SK-N-SH (cell line): ENCODE results near the gene MATN1. TPM values are rescaled to one million over a fixed set of nuclear protein-coding genes. Genes with fewer than 3 reads are reported as not detected.

ENCODE experiments used
- CTCF ChIA-PET: fragments of 300-600, 350-600 bp; formaldehyde crosslinking; extraction: SDS; loops from one replicate; lab custom pipeline; 2021; lab: Yijun Ruan, JAX
- POLR2A ChIA-PET: fragments of 350-600 bp; sonication (Branson Sonifier 250); formaldehyde crosslinking; extraction: SDS; loops from one replicate; lab custom pipeline; 2020; ENCODE audit warnings: antibody characterized with exemption, inconsistent platforms; lab: Yijun Ruan, JAX
- DNase-seq: peaks from one replicate; pipeline ENCODE4 v3.0.0; 2012
- H2AFZ ChIP-seq: fragments of 200-600 bp; sonication (generic); 2 replicates; pipeline ENCODE4 v1.8.1; 2016; ENCODE audit warnings: antibody characterized with exemption, mild to moderate bottlenecking, low read depth
- H3F3A ChIP-seq: fragments of 200-600 bp; sonication (generic); replicated peaks from 2 replicates; pipeline ENCODE3; 2016; ENCODE audit warnings: antibody characterized with exemption, mild to moderate bottlenecking; ENCODE audit not compliant: insufficient read depth
- H3K27ac ChIP-seq, 2 experiments: fragments of 200-500 bp in 1 of 2; fragments of 200-600 bp in 1 of 2; sonication (Bioruptor generic) in 1 of 2; sonication (generic), shearing (Covaris generic) in 1 of 2; 2 replicates each; pipeline versions ENCODE4 v1.5.1 to v1.6.1; 2014 to 2016; ENCODE audit warnings: low read depth in 2 of 2, inconsistent platforms in 1 of 2, low read length in 1 of 2, mild to moderate bottlenecking in 1 of 2, mixed read lengths in 1 of 2
- H3K27me3 ChIP-seq: fragments of 200-600 bp; sonication (generic), shearing (Covaris generic); 2 replicates; pipeline ENCODE4 v1.6.1; 2016; ENCODE audit warnings: mixed run types; ENCODE audit not compliant: insufficient read depth
- H3K36me3 ChIP-seq, 2 experiments: fragments of 200-500 bp in 1 of 2; fragments of 200-600 bp in 1 of 2; sonication (Bioruptor generic) in 1 of 2; sonication (generic) in 1 of 2; replicated peaks in 1 of 2; 2 replicates each; pipeline versions ENCODE3 to v1.5.1; 2014 to 2016; ENCODE audit warnings: low read length in 1 of 2, mild to moderate bottlenecking in 1 of 2; ENCODE audit not compliant: insufficient read depth in 2 of 2, control insufficient read depth in 1 of 2
- H3K4me1 ChIP-seq, 2 experiments: fragments of 200-500 bp in 1 of 2; fragments of 200-600 bp in 1 of 2; sonication (Bioruptor generic) in 1 of 2; sonication (generic), shearing (Covaris generic) in 1 of 2; 2 replicates each; pipeline versions ENCODE4 v1.5.1 to v1.6.1; 2014 to 2016; ENCODE audit warnings: low read depth in 1 of 2, low read length in 1 of 2, mixed run types in 1 of 2; ENCODE audit not compliant: insufficient read depth in 2 of 2, control insufficient read depth in 1 of 2
- H3K4me2 ChIP-seq: fragments of 200-600 bp; sonication (generic), shearing (Covaris generic); 2 replicates; pipeline ENCODE4 v1.6.1; 2017; ENCODE audit warnings: mixed run types
- H3K4me3 ChIP-seq, 2 experiments: fragments of 200-500 bp in 1 of 2; fragments of 200-600 bp in 1 of 2; sonication (Bioruptor generic) in 1 of 2; sonication (generic), shearing (Covaris generic) in 1 of 2; 2 replicates each; pipeline versions ENCODE4 v1.5.1 to v1.8.1; 2014 to 2016; ENCODE audit warnings: low read depth in 2 of 2, inconsistent platforms in 1 of 2, low read length in 1 of 2, mild to moderate bottlenecking in 1 of 2, mixed read lengths in 1 of 2, moderate library complexity in 1 of 2
- H3K79me2 ChIP-seq: fragments of 200-600 bp; sonication (generic); 2 replicates; pipeline ENCODE4 v1.8.1; 2017; ENCODE audit warnings: mild to moderate bottlenecking; ENCODE audit not compliant: insufficient read depth
- H3K9ac ChIP-seq: fragments of 200-600 bp; sonication (generic); 2 replicates; pipeline ENCODE4 v1.6.1; 2017; ENCODE audit warnings: mixed run types
- H3K9me2 ChIP-seq: fragments of 200-600 bp; sonication (generic); 2 replicates; pipeline ENCODE4 v1.6.1; 2017; ENCODE audit warnings: mixed run types
- H3K9me3 ChIP-seq: fragments of 200-600 bp; sonication (generic); 2 replicates; pipeline ENCODE4 v1.6.1; 2017; ENCODE audit warnings: mixed run types, mild to moderate bottlenecking, moderate library complexity
- H4K20me1 ChIP-seq: fragments of 200-600 bp; sonication (generic); 2 replicates; pipeline ENCODE4 v1.6.1; 2017; ENCODE audit warnings: mild to moderate bottlenecking, mixed run types; ENCODE audit not compliant: insufficient read depth
- EZH2phosphoT487 ChIP-seq: fragments of 200-600 bp; sonication (generic); IDR thresholded peaks from 2 replicates; pipeline ENCODE4 v1.6.1; 2017; ENCODE audit warnings: low read depth, mixed run types, mild to moderate bottlenecking, antibody characterized with exemption, moderate library complexity, borderline replicate concordance
- FOSL2 ChIP-seq: IDR thresholded peaks from 2 replicates; pipeline ENCODE4 v1.4.0; 2012; ENCODE audit warnings: low read depth, mild to moderate bottlenecking, moderate library complexity, borderline replicate concordance
- FOXJ3 ChIP-seq: sonication (generic); formaldehyde crosslinking; IDR thresholded peaks from 2 replicates; pipeline ENCODE4 v1.5.1; 2020; ENCODE audit warnings: mild to moderate bottlenecking, missing genetic modification reagents
- JUND ChIP-seq: IDR thresholded peaks from 2 replicates; pipeline ENCODE4 v1.4.0; 2012
- MEF2A ChIP-seq: IDR thresholded peaks from 2 replicates; pipeline ENCODE4 v1.4.0; 2012; ENCODE audit warnings: low read depth, borderline replicate concordance
- NFIC ChIP-seq: IDR thresholded peaks from 2 replicates; pipeline ENCODE4 v1.4.0; 2012; ENCODE audit warnings: borderline replicate concordance
- NRF1 ChIP-seq: IDR thresholded peaks from 2 replicates; pipeline ENCODE4 v1.6.1; 2012; ENCODE audit warnings: low read depth, mild to moderate bottlenecking, low read length
- POLR2AphosphoS5 ChIP-seq: IDR thresholded peaks from 2 replicates; pipeline ENCODE4 v1.6.1; 2012; ENCODE audit warnings: low read depth, low read length
- RCOR1 ChIP-seq: fragments of 150-350 bp; IDR thresholded peaks from 2 replicates; pipeline ENCODE4 v1.6.1; 2017; ENCODE audit warnings: antibody characterized with exemption, low read length
- RFX5 ChIP-seq: IDR thresholded peaks from 2 replicates; pipeline ENCODE4 v1.6.1; 2012; ENCODE audit warnings: mild to moderate bottlenecking, improper control_type of control experiment, low read length
- RXRA ChIP-seq: IDR thresholded peaks from 2 replicates; pipeline ENCODE4 v1.4.0; 2012; ENCODE audit warnings: low read depth, mild to moderate bottlenecking, borderline replicate concordance
- SIN3A ChIP-seq: IDR thresholded peaks from 2 replicates; pipeline ENCODE4 v1.6.1; 2012; ENCODE audit warnings: low read depth, mild to moderate bottlenecking, low read length, moderate library complexity, borderline replicate concordance
- SMC3 ChIP-seq: IDR thresholded peaks from 2 replicates; pipeline ENCODE4 v1.6.1; 2012; ENCODE audit warnings: low read depth, low read length, improper control_type of control experiment
- TAF1 ChIP-seq: IDR thresholded peaks from 2 replicates; pipeline ENCODE4 v1.6.1; 2012; ENCODE audit warnings: low read depth, mild to moderate bottlenecking, low read length, moderate library complexity, borderline replicate concordance
- TEAD4 ChIP-seq: IDR thresholded peaks from 2 replicates; pipeline ENCODE4 v1.4.0; 2012; ENCODE audit warnings: mild to moderate bottlenecking, borderline replicate concordance; ENCODE audit not compliant: insufficient read depth
- USF1 ChIP-seq: IDR thresholded peaks from 2 replicates; pipeline ENCODE4 v1.4.0; 2012; ENCODE audit warnings: low read depth, borderline replicate concordance
- USF2 ChIP-seq: fragments of 150-350 bp; IDR thresholded peaks from 2 replicates; pipeline ENCODE4 v1.6.1; 2017; ENCODE audit warnings: antibody characterized with exemption, low read length, low read depth, borderline replicate concordance
- YY1 ChIP-seq: IDR thresholded peaks from 2 replicates; pipeline ENCODE4 v1.4.0; 2012; ENCODE audit warnings: low read depth, mild to moderate bottlenecking
- WGBS: methylation state at CpG from one replicate; pipeline ENCODE4 v1.1.6; 2017; ENCODE audit warnings: low lambda C conversion rate; 5-methylcytosine and 5-hydroxymethylcytosine counted together
- polyA plus RNA-seq, 3 experiments: library from polyadenylated mRNA; depleted of rRNA; stranded (reverse); fragments of >200 nt; gene quantifications; 2 replicates each; pipeline ENCODE4 v1.2.3, GENCODE V29; 2012

Gene MATN1
- polyA plus RNA-seq, 1 of the 3 experiments (the other 2 are of a cell fraction): 0.23 TPM

GRCh38 chr1:30761381-30762151 lies 38.2 kb upstream of the MATN1 start:
- Histone ChIP-seq H3K36me3 (no peaks in the 10 kb centered on the region), H3K9me3 (no peaks in the 10 kb centered on the region), H3K4me1 (peaks cover 7 to 16% of the 10 kb centered on the region in 2 experiments; a peak in 2 of 4 replicates), H3K4me2 (no peak overlapping the region), H4K20me1 (no peaks in the 10 kb centered on the region), H3K9ac (no peak overlapping the region)
- CTCF ChIA-PET: interaction anchor here (1.2 to 4.0 kb wide), 8 partner anchors 17 to 151 kb away, joined by 3 to 26 read pairs (median 6); no protein-coding TSS in a partner anchor
- POLR2A ChIA-PET: interaction anchor here (0.6 kb wide), 1 partner anchor 11 kb away, joined by 3 read pairs; no protein-coding TSS in a partner anchor
- WGBS: 73% methylated on average over 10 of the region's 11 CpGs
- TF ChIP-seq RXRA (no peak), TAF1 (no peak), SMC3 (no peak), NRF1 (no peak), POLR2AphosphoS5 (no peak), USF1 (no peak), FOSL2 (no peak)
- TF ChIP-seq, all 33 proteins: peak for 0
- H3K9me2 ChIP-seq: no peaks in the 10 kb centered on the region
- H3K79me2 ChIP-seq: no peaks in the 10 kb centered on the region
- H2AFZ ChIP-seq: no peak overlapping the region
- no peaks in the 10 kb centered on the region for H3F3A ChIP-seq
- no peak overlapping the region for H3K4me3 ChIP-seq
- H3K27me3 ChIP-seq: no peaks in the 10 kb centered on the region
- H3K27ac ChIP-seq: no peak overlapping the region
- DNase-seq: no peak

GRCh38 chr1:30760596-30761324 lies 37.4 kb upstream of the MATN1 start:
- no peaks in the 10 kb centered on the region for H3K36me3 ChIP-seq
- no peak overlapping the region for H3K4me2 ChIP-seq
- ChIA-PET POLR2A (no interaction called here), CTCF (interaction anchor here (0.6 to 4.0 kb wide), 10 partner anchors 11 to 151 kb away, joined by 3 to 26 read pairs (median 5); no protein-coding TSS in a partner anchor)
- no peaks in the 10 kb centered on the region for H4K20me1 ChIP-seq
- H2AFZ ChIP-seq: no peak overlapping the region
- no peak overlapping the region for H3K4me3 ChIP-seq
- peaks cover 12 to 16% of the 10 kb centered on the region in 2 experiments; a peak in 3 of 4 replicates for H3K4me1 ChIP-seq
- no peaks in the 10 kb centered on the region for H3K9me3 ChIP-seq
- H3F3A ChIP-seq: no peaks in the 10 kb centered on the region
- H3K27ac ChIP-seq: no peak overlapping the region
- DNase-seq: no peak
- H3K79me2 ChIP-seq: no peaks in the 10 kb centered on the region
- no peak overlapping the region for H3K9ac ChIP-seq
- TF ChIP-seq RXRA (no peak), JUND (no peak), MEF2A (no peak), YY1 (no peak), RCOR1 (no peak), RFX5 (no peak), USF2 (no peak), NFIC (no peak), EZH2phosphoT487 (no peak), FOXJ3 (CRISPR knock-in tag) (no peak), SIN3A (no peak), TEAD4 (no peak), SMC3 (no peak)
- no peaks in the 10 kb centered on the region for H3K27me3 ChIP-seq
- H3K9me2 ChIP-seq: no peaks in the 10 kb centered on the region
- 95% methylated on average over 18 of the region's 18 CpGs for WGBS
